Mesendoderm (in vitro differentiated cells): Measurements from ENCODE around the gene KNOP1.

Source experiments
- DNase-seq: peaks from one replicate; pipeline ENCODE4 v3.0.0; 2013
- H2AK5ac ChIP-seq: 2 replicates; pipeline ENCODE4 v1.6.1; 2013; ENCODE audit warnings: low read length, inconsistent platforms
- H2BK120ac ChIP-seq: 2 replicates; pipeline ENCODE4 v1.6.1; 2013; ENCODE audit warnings: low read depth, mild to moderate bottlenecking, low read length, moderate library complexity, mixed read lengths
- H2BK15ac ChIP-seq: replicated peaks from 2 replicates; pipeline ENCODE4 v1.6.1; 2013; ENCODE audit warnings: low read depth, mild to moderate bottlenecking, moderate library complexity
- H2BK5ac ChIP-seq: 2 replicates; pipeline ENCODE4 v1.6.1; 2013; ENCODE audit warnings: low read length, inconsistent platforms
- H3K18ac ChIP-seq: 2 replicates; pipeline ENCODE4 v1.6.1; 2013; ENCODE audit warnings: mild to moderate bottlenecking, low read length, mixed read lengths
- H3K23ac ChIP-seq: one replicate; pipeline ENCODE4 v1.6.1; 2013; ENCODE audit warnings: low read length
- H3K27ac ChIP-seq: 2 replicates; pipeline ENCODE4 v1.5.1; 2013; ENCODE audit warnings: low read depth, mild to moderate bottlenecking, inconsistent platforms, low read length, moderate library complexity
- H3K27me3 ChIP-seq: 2 replicates; pipeline ENCODE4 v1.6.1; 2013; ENCODE audit warnings: low read length, control low read depth, mild to moderate bottlenecking, inconsistent platforms; ENCODE audit not compliant: insufficient read depth, poor library complexity
- H3K36me3 ChIP-seq: 2 replicates; pipeline ENCODE4 v1.6.1; 2013; ENCODE audit warnings: low read length, inconsistent platforms; ENCODE audit not compliant: control insufficient read depth, insufficient read depth
- H3K4ac ChIP-seq: one replicate; pipeline ENCODE4 v1.6.1; 2013; ENCODE audit warnings: low read depth, mild to moderate bottlenecking, low read length, moderate library complexity
- H3K4me1 ChIP-seq: 2 replicates; pipeline ENCODE4 v1.6.1; 2013; ENCODE audit warnings: low read depth, low read length, inconsistent platforms; ENCODE audit not compliant: control insufficient read depth
- H3K4me2 ChIP-seq: 2 replicates; pipeline ENCODE4 v1.6.1; 2013; ENCODE audit warnings: low read length
- H3K4me3 ChIP-seq: 2 replicates; pipeline ENCODE4 v1.5.1; 2013; ENCODE audit warnings: mild to moderate bottlenecking, low read length
- H3K56ac ChIP-seq: one replicate; pipeline ENCODE4 v1.6.1; 2013; ENCODE audit warnings: low read length
- H3K79me1 ChIP-seq: 2 replicates; pipeline ENCODE4 v1.6.1; 2013; ENCODE audit warnings: low read length, inconsistent platforms
- H3K79me2 ChIP-seq: 2 replicates; pipeline ENCODE4 v1.6.1; 2013; ENCODE audit warnings: mild to moderate bottlenecking, low read length; ENCODE audit not compliant: control insufficient read depth, insufficient read depth
- H3K9ac ChIP-seq: 2 replicates; pipeline ENCODE4 v1.6.1; 2013; ENCODE audit warnings: low read length, inconsistent platforms
- H4K5ac ChIP-seq: one replicate; pipeline ENCODE4 v1.6.1; 2013; ENCODE audit warnings: low read length
- H4K8ac ChIP-seq: one replicate; pipeline ENCODE4 v1.6.1; 2013; ENCODE audit warnings: low read depth, mild to moderate bottlenecking, control low read depth, low read length, moderate library complexity
- WGBS: extraction: QIAGEN DNeasy Blood & Tissue Kit; methylation state at CpG from one replicate; pipeline ENCODE4 v1.1.7; 2013; ENCODE audit warnings: low lambda C conversion rate, missing lambda C conversion rate; ENCODE audit not compliant: insufficient coverage; ENCODE audit errors: extremely low coverage; 5-methylcytosine and 5-hydroxymethylcytosine counted together

KNOP1 gene

GRCh38 chr16:19708296-19709205 lies 9.5 kb downstream of the KNOP1 start:
- Histone ChIP-seq H4K5ac (no peak overlapping the region), H3K79me1 (peaks cover 44% of the 10 kb centered on the region), H3K4ac (no peak overlapping the region), H3K4me1 (peaks cover 2% of the 10 kb centered on the region), H2BK120ac (no peak overlapping the region), H4K8ac (no peak overlapping the region), H3K36me3 (peaks cover 15% of the 10 kb centered on the region), H3K27me3 (no peaks in the 10 kb centered on the region), H3K23ac (no peak overlapping the region), H3K4me3 (no peak overlapping the region), H2AK5ac (no peak overlapping the region), H3K9ac (no peak overlapping the region), H2BK15ac (no peak overlapping the region), H3K18ac (no peak overlapping the region), H2BK5ac (no peak overlapping the region), H3K79me2 (peaks cover 57% of the 10 kb centered on the region), H3K56ac (no peak overlapping the region), H3K27ac (no peak overlapping the region), H3K4me2 (no peak overlapping the region)
- WGBS, result no CpG with 5 or more reads among the region's 18 CpGs
- peak; percentile 52 for DNase-seq

- peaks cover 46% of the 10 kb centered on the region for H3K79me1 ChIP-seq
- no peak for DNase-seq
- H3K4me2 ChIP-seq, result no peak overlapping the region
- no peak overlapping the region for H2BK15ac ChIP-seq
- no peak overlapping the region for H3K9ac ChIP-seq
- peaks cover 50% of the 10 kb centered on the region for H3K79me2 ChIP-seq
- no peak overlapping the region for H3K27ac ChIP-seq
- peaks cover 2% of the 10 kb centered on the region for H3K4me1 ChIP-seq
- peaks cover 17% of the 10 kb centered on the region for H3K36me3 ChIP-seq
- no peak overlapping the region for H3K4ac ChIP-seq
- no peak overlapping the region for H2BK5ac ChIP-seq
- no peaks in the 10 kb centered on the region for H3K27me3 ChIP-seq
- no CpG with 5 or more reads among the region's 22 CpGs for WGBS
- no peak overlapping the region for H4K8ac ChIP-seq
- no peak overlapping the region for H3K4me3 ChIP-seq
- H2AK5ac ChIP-seq, result no peak overlapping the region
- H2BK120ac ChIP-seq, result no peak overlapping the region
- H3K18ac ChIP-seq, result no peak overlapping the region
- no peak overlapping the region for H3K56ac ChIP-seq
- H4K5ac ChIP-seq, result no peak overlapping the region
- H3K23ac ChIP-seq, result no peak overlapping the region
Measured at GRCh38 chr16:19707569-19708295, 10.3 kb downstream of the KNOP1 start.

GRCh38 chr16:19706846-19707245 lies 11.2 kb downstream of the KNOP1 start:
- WGBS, result no CpG with 5 or more reads among the region's 15 CpGs
- Histone ChIP-seq H3K27me3 (no peaks in the 10 kb centered on the region), H3K18ac (no peak overlapping the region), H3K4me3 (no peak overlapping the region), H3K36me3 (peaks cover 13% of the 10 kb centered on the region), H2BK5ac (no peak overlapping the region), H4K8ac (no peak overlapping the region), H3K79me1 (peaks cover 38% of the 10 kb centered on the region), H3K9ac (no peak overlapping the region), H3K27ac (no peak overlapping the region), H3K79me2 (peaks cover 42% of the 10 kb centered on the region), H3K4ac (no peak overlapping the region), H3K4me1 (peaks cover 2% of the 10 kb centered on the region), H3K23ac (no peak overlapping the region), H2BK15ac (no peak overlapping the region), H2AK5ac (no peak overlapping the region), H4K5ac (no peak overlapping the region), H3K56ac (no peak overlapping the region), H3K4me2 (no peak overlapping the region), H2BK120ac (no peak overlapping the region)
- no peak for DNase-seq

GRCh38 chr16:19705843-19706242 lies 12.2 kb downstream of the KNOP1 start:
- Histone ChIP-seq H3K4me3 (no peak overlapping the region), H3K23ac (no peak overlapping the region), H2AK5ac (no peak overlapping the region), H2BK15ac (no peak overlapping the region), H3K18ac (no peak overlapping the region), H3K27me3 (no peaks in the 10 kb centered on the region), H3K4me2 (no peak overlapping the region), H3K9ac (no peak overlapping the region), H2BK120ac (no peak overlapping the region), H4K5ac (no peak overlapping the region), H2BK5ac (no peak overlapping the region), H3K27ac (no peak overlapping the region), H4K8ac (no peak overlapping the region), H3K56ac (no peak overlapping the region), H3K4me1 (peaks cover 2% of the 10 kb centered on the region), H3K4ac (no peak overlapping the region), H3K79me1 (peaks cover 31% of the 10 kb centered on the region), H3K36me3 (peaks cover 13% of the 10 kb centered on the region), H3K79me2 (peaks cover 32% of the 10 kb centered on the region)
- no peak for DNase-seq
- no CpG with 5 or more reads among the region's 5 CpGs for WGBS

- Histone ChIP-seq H3K27me3 (no peaks in the 10 kb centered on the region), H3K27ac (no peak overlapping the region), H2BK15ac (no peak overlapping the region), H3K4me1 (peaks cover 2% of the 10 kb centered on the region), H3K79me2 (peaks cover 29% of the 10 kb centered on the region), H4K5ac (no peak overlapping the region), H3K36me3 (peaks cover 13% of the 10 kb centered on the region), H3K56ac (no peak overlapping the region), H2AK5ac (no peak overlapping the region), H3K4me3 (no peak overlapping the region), H2BK120ac (no peak overlapping the region), H3K23ac (no peak overlapping the region), H3K4me2 (no peak overlapping the region), H3K79me1 (peaks cover 31% of the 10 kb centered on the region), H2BK5ac (no peak overlapping the region), H3K18ac (no peak overlapping the region), H4K8ac (no peak overlapping the region), H3K4ac (no peak overlapping the region), H3K9ac (no peak overlapping the region)
- no CpG with 5 or more reads among the region's 8 CpGs for WGBS
- DNase-seq, result no peak
Measured at GRCh38 chr16:19705146-19705501, 12.9 kb downstream of the KNOP1 start.
